Prostate gland (tissue), 2 donors: Measurements from ENCODE around the gene TNFRSF11A. TPM values are rescaled to one million over a fixed set of nuclear protein-coding genes. Genes with fewer than 3 reads are reported as not detected.

Experiments
- DNase-seq: peaks from one replicate; pipeline ENCODE4 v3.0.0-alpha.2; 2019; ENCODE audit warnings: low spot score
- H3K27ac ChIP-seq, 2 donors: fragments of 200-600 bp; sonication (generic); 2 replicates each; pipeline ENCODE4 v1.5.1; 2017 to 2019
- H3K27me3 ChIP-seq: fragments of 200-600 bp; sonication (generic); replicated peaks from 2 replicates; pipeline ENCODE4 v1.5.1; 2019; ENCODE audit not compliant: insufficient read depth
- H3K36me3 ChIP-seq, 2 donors: fragments of 200-600 bp; sonication (generic); 1 replicate in 1 of 2; 2 replicates in 1 of 2; pipeline versions ENCODE4 v1.5.1 to v1.8.1; 2017 to 2019
- H3K4me1 ChIP-seq: fragments of 200-600 bp; sonication (generic); replicated peaks from 2 replicates; pipeline ENCODE4 v1.5.1; 2019
- H3K4me3 ChIP-seq, 2 donors: fragments of 200-600 bp; sonication (generic); 2 replicates each; pipeline ENCODE4 v1.5.1; 2017 to 2019
- H3K9me3 ChIP-seq: fragments of 200-600 bp; sonication (generic); 2 replicates; pipeline ENCODE4 v1.5.1; 2017
- CTCF ChIP-seq, 4 experiments: fragments of 200-600 bp in 2 of 4; fragments of 450-650 bp in 2 of 4; sonication (generic) in 2 of 4; IDR thresholded peaks; 1 replicate in 3 of 4; 2 replicates in 1 of 4; pipeline ENCODE4 v1.5.1; 2016 to 2019; ENCODE audit warnings: antibody characterized with exemption in 4 of 4, mild to moderate bottlenecking in 2 of 4, moderate library complexity in 2 of 4
- POLR2A ChIP-seq: fragments of 450-650 bp; IDR thresholded peaks from one replicate; pipeline ENCODE4 v1.6.1; 2016; ENCODE audit warnings: antibody characterized with exemption, mild to moderate bottlenecking
- POLR2AphosphoS5 ChIP-seq: sonication (generic); formaldehyde crosslinking; IDR thresholded peaks from one replicate; pipeline ENCODE4 v1.6.1; 2017; ENCODE audit warnings: antibody characterized with exemption
- WGBS: methylation state at CpG from one replicate; pipeline ENCODE4 v1.1.5; 2018; 5-methylcytosine and 5-hydroxymethylcytosine counted together
- intact Hi-C: fragments of 100-400 bp; cut with DNase I; formaldehyde crosslinking; loops from one replicate; pipeline ENCODE4 v1.14.2; 2022
- total RNA-seq, 2 donors: library from RNA; depleted of rRNA; stranded (reverse); fragments of >200 nt; gene quantifications; one replicate each; pipeline ENCODE4 v1.1.0, GENCODE V29; 2016

Gene TNFRSF11A
- total RNA-seq, 2 donors from 2014 or later = 6.1 to 10.2 TPM

- H3K36me3 ChIP-seq = no peaks in the 10 kb centered on the region
- 87% methylated on average over 7 of the region's 7 CpGs for WGBS
These were observed 12.2 kb downstream of the TNFRSF11A start for GRCh38 chr18:62337336-62337735.

GRCh38 chr18:62338446-62339105 is 13.5 kb downstream of the TNFRSF11A start:
- Histone ChIP-seq H3K27ac (no peak overlapping the region), H3K9me3 (no peaks in the 10 kb centered on the region), H3K4me1 (no peaks in the 10 kb centered on the region), H3K27me3 (no peaks in the 10 kb centered on the region), H3K36me3 (no peaks in the 10 kb centered on the region), H3K4me3 (no peak overlapping the region)
- no peak for DNase-seq
- WGBS = 83% methylated on average over 10 of the region's 10 CpGs
- intact Hi-C loops = no loop called here
- TF ChIP-seq POLR2A (no peak), POLR2AphosphoS5 (no peak), CTCF (IDR thresholded peaks at IDR 0.05) (no peak)

More at GRCh38 chr18:62337336-62337735, 12.2 kb downstream of the TNFRSF11A start:
- H3K27ac ChIP-seq = no peak overlapping the region
- no peaks in the 10 kb centered on the region for H3K27me3 ChIP-seq
- TF ChIP-seq CTCF (IDR thresholded peaks at IDR 0.05) = no peak
- TF ChIP-seq POLR2AphosphoS5 = no peak
- no peak for TF ChIP-seq POLR2A
- no peak for DNase-seq
- no peaks in the 10 kb centered on the region for H3K4me1 ChIP-seq
- H3K4me3 ChIP-seq = no peak overlapping the region
- intact Hi-C loops = no loop called here
- no peaks in the 10 kb centered on the region for H3K9me3 ChIP-seq

- no peaks in the 10 kb centered on the region for H3K4me1 ChIP-seq
- no peak overlapping the region for H3K4me3 ChIP-seq
- no peaks in the 10 kb centered on the region for H3K36me3 ChIP-seq
- H3K9me3 ChIP-seq = no peaks in the 10 kb centered on the region
- H3K27me3 ChIP-seq = no peaks in the 10 kb centered on the region
- no peak for TF ChIP-seq POLR2A
- no peak for TF ChIP-seq CTCF (IDR thresholded peaks at IDR 0.05)
- no peak for TF ChIP-seq POLR2AphosphoS5
- DNase-seq = no peak
- intact Hi-C loops = no loop called here
- 79% methylated on average over 15 of the region's 15 CpGs for WGBS
- H3K27ac ChIP-seq = no peak overlapping the region
These were observed 14.2 kb downstream of the TNFRSF11A start for GRCh38 chr18:62339106-62339988.

- intact Hi-C loops = no loop called here
- Histone ChIP-seq H3K9me3 (no peaks in the 10 kb centered on the region), H3K4me1 (no peaks in the 10 kb centered on the region), H3K36me3 (no peaks in the 10 kb centered on the region), H3K27ac (no peak overlapping the region), H3K4me3 (no peak overlapping the region), H3K27me3 (no peaks in the 10 kb centered on the region)
- no peak for DNase-seq
- WGBS = 66% methylated on average over 9 of the region's 9 CpGs
- TF ChIP-seq POLR2AphosphoS5 = no peak
- TF ChIP-seq CTCF (IDR thresholded peaks at IDR 0.05) = no peak
- no peak for TF ChIP-seq POLR2A
These were observed 15.9 kb downstream of the TNFRSF11A start for GRCh38 chr18:62340996-62341395.
